ENCODE measurements around the gene PAIP1. TPM values are rescaled to one million over a fixed set of nuclear protein-coding genes. Genes with fewer than 3 reads are reported as not detected.

Gene PAIP1
- polyA plus RNA-seq, 3 donors, result 31.4 to 49.2 (median 41.0) TPM

- intact Hi-C loops (cut with micrococcal nuclease), result no loop called here
- no peak overlapping the region for H3K27ac Mint-ChIP-seq
- no CpG with 5 or more reads among the region's 4 CpGs for WGBS (ENCODE audit: insufficient coverage)
Observed at GRCh38 chr5:43569236-43569746, 12.4 kb upstream of the PAIP1 start.

GRCh38 chr5:43567967-43568366 is 11.1 kb upstream of the PAIP1 start:
- intact Hi-C loops (cut with micrococcal nuclease), result no loop called here
- H3K4me3 ChIP-seq (replicated peaks in 1 of 3; ENCODE audit: low read depth in 2 of 3, low read length in 3 of 3), result no peak overlapping the region
- Mint-ChIP-seq H3K4me3 (no peak overlapping the region), H3K27me3 (ENCODE audit: low read depth in 3 of 3) (peaks cover 0 to 2% (median 0%) of the 10 kb centered on the region in 3 donors), H3K27ac (no peak overlapping the region), H3K9me3 (peaks cover 0 to 2% (median 0%) of the 10 kb centered on the region in 7 donors), H3K36me3 (peaks cover 2% of the 10 kb centered on the region in 2 donors), H3K4me1 (no peaks in the 10 kb centered on the region)
- DNase-seq, result no peak
- no peak overlapping the region for H3K4me2 ChIP-seq (replicated peaks; ENCODE audit: extremely low read depth, low read length, poor library complexity, severe bottlenecking)
- no peaks in the 10 kb centered on the region for H3K36me3 ChIP-seq (replicated peaks in 1 of 2; ENCODE audit: control insufficient read depth in 1 of 2, insufficient read depth in 2 of 2, low read length in 2 of 2)
- H3K27ac ChIP-seq (ENCODE audit: low read depth in 1 of 2, low read length in 2 of 2), result no peak overlapping the region
- no peak for TF ChIP-seq CTCF (IDR thresholded peaks at IDR 0.05)
- no peak overlapping the region for H2AFZ ChIP-seq (ENCODE audit: insufficient read depth, low read depth, low read length, poor library complexity, severe bottlenecking)
- no peaks in the 10 kb centered on the region for H3K27me3 ChIP-seq (ENCODE audit: control insufficient read depth in 2 of 2, insufficient read depth in 2 of 2, low read length in 2 of 2)
- no peaks in the 10 kb centered on the region for H4K20me1 ChIP-seq (ENCODE audit: insufficient read depth, low read length)
- H3K9ac ChIP-seq (ENCODE audit: insufficient read depth, low read length, poor library complexity, severe bottlenecking), result no peak overlapping the region
- no peaks in the 10 kb centered on the region for H3K9me3 ChIP-seq (replicated peaks in 1 of 2; ENCODE audit: control insufficient read depth in 1 of 2, insufficient read depth in 1 of 2, low read length in 2 of 2)
- no peaks in the 10 kb centered on the region for H3K4me1 ChIP-seq (ENCODE audit: control insufficient read depth in 1 of 2, insufficient read depth in 2 of 2, low read length in 2 of 2)
- WGBS (ENCODE audit: insufficient coverage), result 95% methylated on average over 3 of the region's 3 CpGs
- no peaks in the 10 kb centered on the region for H3K79me2 ChIP-seq (ENCODE audit: insufficient read depth, low read length)

More at GRCh38 chr5:43569236-43569746, 12.4 kb upstream of the PAIP1 start:
- no peaks in the 10 kb centered on the region for H3K9me3 ChIP-seq (replicated peaks in 1 of 2; ENCODE audit: control insufficient read depth in 1 of 2, insufficient read depth in 1 of 2, low read length in 2 of 2)
- no peak overlapping the region for H3K9ac ChIP-seq (ENCODE audit: insufficient read depth, low read length, poor library complexity, severe bottlenecking)
- no peaks in the 10 kb centered on the region for H4K20me1 ChIP-seq (ENCODE audit: insufficient read depth, low read length)
- no peak for TF ChIP-seq CTCF (IDR thresholded peaks at IDR 0.05)
- Mint-ChIP-seq H3K4me1 (no peaks in the 10 kb centered on the region), H3K9me3 (peaks cover 0 to 2% (median 0%) of the 10 kb centered on the region in 7 donors), H3K36me3 (peaks cover 2% of the 10 kb centered on the region in 2 donors), H3K4me3 (no peak overlapping the region), H3K27me3 (ENCODE audit: low read depth in 3 of 3) (peaks cover 0 to 2% (median 0%) of the 10 kb centered on the region in 3 donors)
- no peak overlapping the region for H3K27ac ChIP-seq (ENCODE audit: low read depth in 1 of 2, low read length in 2 of 2)
- no peaks in the 10 kb centered on the region for H3K4me1 ChIP-seq (ENCODE audit: control insufficient read depth in 1 of 2, insufficient read depth in 2 of 2, low read length in 2 of 2)
- H3K79me2 ChIP-seq (ENCODE audit: insufficient read depth, low read length), result no peaks in the 10 kb centered on the region
- no peaks in the 10 kb centered on the region for H3K27me3 ChIP-seq (ENCODE audit: control insufficient read depth in 2 of 2, insufficient read depth in 2 of 2, low read length in 2 of 2)
- DNase-seq, result no peak
- H3K4me3 ChIP-seq (replicated peaks in 1 of 3; ENCODE audit: low read depth in 2 of 3, low read length in 3 of 3), result no peak overlapping the region
- H3K4me2 ChIP-seq (replicated peaks; ENCODE audit: extremely low read depth, low read length, poor library complexity, severe bottlenecking), result no peak overlapping the region
- no peak overlapping the region for H2AFZ ChIP-seq (ENCODE audit: insufficient read depth, low read depth, low read length, poor library complexity, severe bottlenecking)
- no peaks in the 10 kb centered on the region for H3K36me3 ChIP-seq (replicated peaks in 1 of 2; ENCODE audit: control insufficient read depth in 1 of 2, insufficient read depth in 2 of 2, low read length in 2 of 2)
